ENCODE data around the gene MSRB1. TPM values are rescaled to one million over a fixed set of nuclear protein-coding genes. Genes with fewer than 3 reads are reported as not detected.
"Not testable (repeated sequence)": the region's sequence is repeated elsewhere in the genome, so short reads cannot be mapped to it uniquely, and the experiment has no call there.

The MSRB1 gene
- total RNA-seq, 4 donors from 2014 or later, result 13.9 to 56.5 (median 29.3) TPM

DNA sequence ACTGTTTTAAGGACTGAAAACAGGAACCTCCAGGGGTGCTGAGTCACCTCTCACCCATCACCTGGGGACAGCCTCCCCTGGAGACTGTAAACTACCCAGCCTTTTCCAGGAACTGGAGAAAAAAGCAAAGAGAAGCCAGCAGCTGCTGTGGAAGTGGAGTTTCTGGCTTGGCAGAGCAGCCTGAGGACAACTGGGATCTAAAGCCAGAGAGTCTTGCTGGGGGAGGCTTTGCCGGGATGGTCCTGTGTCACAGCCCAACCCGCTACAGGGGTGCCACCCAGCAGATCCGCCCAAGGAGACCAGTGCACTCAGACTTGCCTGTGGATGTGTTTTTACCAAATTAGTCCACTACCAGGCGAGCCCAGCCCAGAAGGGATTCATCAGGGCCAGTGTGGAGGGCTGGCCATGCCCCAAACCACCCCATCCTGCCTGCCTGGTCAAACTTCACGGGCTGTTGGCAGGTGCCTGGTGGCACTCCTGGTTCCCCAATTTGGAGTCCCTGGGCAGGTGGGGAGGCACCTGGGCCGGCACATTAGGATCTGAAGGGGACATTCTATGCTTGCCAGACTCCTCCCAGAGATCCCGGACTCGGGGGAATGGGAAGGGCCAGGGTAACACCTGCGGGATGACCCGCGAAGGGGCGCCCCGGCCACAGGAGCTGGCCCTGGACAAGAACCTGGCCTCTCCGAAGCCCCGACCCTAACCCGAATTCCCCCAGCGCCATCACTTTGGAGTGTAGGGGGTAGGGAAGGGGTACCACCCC, 771 bp downstream of the MSRB1 start:
- WGBS, 2 donors (ENCODE audit: low coverage in 1 of 2), result 12% methylated on average over 16 of the region's 17 CpGs; no CpG with 5 or more reads in 1 of the 2 donors
- Histone ChIP-seq H3K4me1 (peaks cover 15 to 43% (median 35%) of the 10 kb centered on the region in 4 donors), H3K9me3 (no peaks in the 10 kb centered on the region), H3K27ac (peak overlapping the region; percentile 86 to 90 (median 88)), H3K4me3 (peak overlapping the region; percentile 58 to 93 (median 88)), H3K27me3 (no peaks in the 10 kb centered on the region), H3K36me3 (peaks cover 0 to 17% (median 4%) of the 10 kb centered on the region in 4 donors)
- in situ Hi-C loops (cut with MboI; ENCODE audit: low pct_ligation_motif_present in 1 of 4, low pct_unique_long_range_greater_than_20kb in 1 of 4, low sequenced_read_pairs in 3 of 4), result no loop called here
- intact Hi-C loops (cut with DNase I; ENCODE audit: low total_unique reads), result no loop called here
- TF ChIP-seq, protein P1, sequence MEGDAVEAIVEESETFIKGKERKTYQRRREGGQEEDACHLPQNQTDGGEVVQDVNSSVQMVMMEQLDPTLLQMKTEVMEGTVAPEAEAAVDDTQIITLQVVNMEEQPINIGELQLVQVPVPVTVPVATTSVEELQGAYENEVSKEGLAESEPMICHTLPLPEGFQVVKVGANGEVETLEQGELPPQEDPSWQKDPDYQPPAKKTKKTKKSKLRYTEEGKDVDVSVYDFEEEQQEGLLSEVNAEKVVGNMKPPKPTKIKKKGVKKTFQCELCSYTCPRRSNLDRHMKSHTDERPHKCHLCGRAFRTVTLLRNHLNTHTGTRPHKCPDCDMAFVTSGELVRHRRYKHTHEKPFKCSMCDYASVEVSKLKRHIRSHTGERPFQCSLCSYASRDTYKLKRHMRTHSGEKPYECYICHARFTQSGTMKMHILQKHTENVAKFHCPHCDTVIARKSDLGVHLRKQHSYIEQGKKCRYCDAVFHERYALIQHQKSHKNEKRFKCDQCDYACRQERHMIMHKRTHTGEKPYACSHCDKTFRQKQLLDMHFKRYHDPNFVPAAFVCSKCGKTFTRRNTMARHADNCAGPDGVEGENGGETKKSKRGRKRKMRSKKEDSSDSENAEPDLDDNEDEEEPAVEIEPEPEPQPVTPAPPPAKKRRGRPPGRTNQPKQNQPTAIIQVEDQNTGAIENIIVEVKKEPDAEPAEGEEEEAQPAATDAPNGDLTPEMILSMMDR (IDR thresholded peaks at IDR 0.05), result no peak
- TF ChIP-seq EP300 (IDR thresholded peaks at IDR 0.05; ENCODE audit: low read depth) (no peak), POLR2AphosphoS5 (IDR thresholded peaks at IDR 0.05) (no peak), POLR2A (IDR thresholded peaks at IDR 0.05) (no peak)
- no peak for DNase-seq

DNA sequence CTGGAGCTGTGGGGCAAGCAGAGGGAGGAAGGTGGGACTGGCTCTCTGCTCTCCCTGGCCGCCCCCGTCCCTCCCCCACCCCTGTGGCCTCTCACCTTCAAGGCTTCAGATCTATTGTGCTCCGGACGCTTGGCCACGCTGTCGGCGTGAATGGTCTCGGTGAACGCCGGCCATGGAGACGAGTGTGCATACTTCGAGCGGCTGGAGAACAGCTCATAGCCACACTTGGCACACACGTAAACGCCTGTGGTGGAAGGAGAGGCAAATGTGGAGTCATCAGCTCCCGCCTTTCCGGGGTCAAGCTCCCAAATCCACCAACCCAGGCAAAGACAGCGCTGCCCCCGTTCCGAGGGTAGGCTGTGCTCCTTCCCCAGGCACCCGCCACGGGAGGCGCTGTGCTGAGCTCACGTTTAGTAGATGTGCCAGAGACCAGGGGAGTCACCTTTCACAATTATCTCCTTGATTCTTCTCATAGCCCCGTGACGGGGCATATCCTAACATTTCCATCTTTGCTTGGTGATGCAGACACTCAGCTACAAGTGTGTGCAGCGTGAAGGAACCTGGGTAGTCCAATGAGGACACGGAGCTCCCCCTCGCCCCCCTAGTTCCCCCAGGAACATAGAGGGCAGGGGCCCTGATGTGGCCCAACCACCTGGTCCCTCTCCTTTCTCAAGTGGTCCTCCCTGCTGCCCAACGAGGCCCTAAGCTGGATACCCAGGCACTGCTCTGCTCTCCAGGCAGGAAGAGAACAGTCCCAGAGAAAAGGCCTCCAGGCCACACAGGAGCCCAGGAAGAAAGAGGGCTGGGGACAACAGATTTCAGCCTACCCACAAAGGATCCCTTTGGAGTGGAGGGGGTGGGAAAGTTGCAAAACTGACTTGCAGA, 1.6 kb downstream of the MSRB1 start:
- H3K27me3 ChIP-seq, result no peaks in the 10 kb centered on the region
- H3K4me1 ChIP-seq, result peaks cover 15 to 43% (median 35%) of the 10 kb centered on the region in 4 donors
- peak overlapping the region in 2 of 4 donors; percentile 87 to 89 for H3K4me3 ChIP-seq
- H3K36me3 ChIP-seq, result peaks cover 0 to 17% (median 4%) of the 10 kb centered on the region in 4 donors
- TF ChIP-seq EP300 (IDR thresholded peaks at IDR 0.05; ENCODE audit: low read depth), result no peak
- no peak for TF ChIP-seq POLR2A (IDR thresholded peaks at IDR 0.05)
- TF ChIP-seq, protein P1 (IDR thresholded peaks at IDR 0.05), result no peak
- TF ChIP-seq POLR2AphosphoS5 (IDR thresholded peaks at IDR 0.05), result no peak
- intact Hi-C loops (cut with DNase I; ENCODE audit: low total_unique reads), result no loop called here
- WGBS, 2 donors (ENCODE audit: low coverage in 1 of 2), result 40 to 83% methylated on average over 1 to 28 of the region's 30 CpGs
- in situ Hi-C loops (cut with MboI; ENCODE audit: low pct_ligation_motif_present in 1 of 4, low pct_unique_long_range_greater_than_20kb in 1 of 4, low sequenced_read_pairs in 3 of 4), result no loop called here
- DNase-seq, result no peak
- H3K27ac ChIP-seq, result peak overlapping the region; percentile 86 to 90 (median 88)
- H3K9me3 ChIP-seq, result no peaks in the 10 kb centered on the region

DNA sequence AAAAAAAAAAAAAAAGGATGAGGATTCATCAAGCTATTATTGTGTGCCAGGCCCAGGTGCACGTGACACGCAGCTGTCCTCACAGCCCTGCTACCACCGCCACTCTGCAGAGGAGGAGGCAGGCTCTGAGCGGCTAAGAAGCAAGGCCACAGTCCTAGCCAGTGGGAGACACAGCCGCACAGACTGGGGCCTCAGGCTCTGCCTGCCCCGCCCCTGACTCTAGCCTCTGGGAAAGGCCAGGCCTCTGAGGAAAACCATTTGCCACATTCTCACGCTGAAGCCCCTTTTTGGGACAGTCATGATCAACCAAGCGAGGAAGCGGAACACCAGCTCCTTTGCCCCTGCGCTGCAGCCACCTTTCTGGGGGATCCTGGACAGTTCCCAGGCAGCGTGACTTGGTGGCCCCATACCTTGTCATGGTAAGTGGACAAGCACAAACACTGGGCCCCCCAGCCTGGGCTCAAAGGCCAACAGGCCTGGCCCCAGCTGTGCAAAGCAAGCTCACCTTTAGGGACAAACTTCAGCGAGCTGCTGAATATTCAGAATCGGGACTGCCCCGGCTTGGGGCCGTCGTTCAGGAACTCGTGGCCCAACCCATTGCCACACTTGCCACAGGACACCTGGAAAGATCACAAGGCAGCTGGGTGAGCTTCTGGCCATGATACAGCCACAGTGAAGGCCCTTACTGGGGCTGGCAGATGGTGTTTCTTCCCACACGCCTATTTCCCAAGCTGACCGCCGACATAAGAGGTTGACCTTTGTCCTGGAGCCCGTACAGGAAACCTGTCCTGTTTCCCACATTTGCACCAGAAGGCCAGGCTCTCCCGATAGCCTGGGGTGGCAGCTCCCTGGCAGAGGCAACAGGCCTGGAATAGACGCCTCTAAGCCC, 2.5 kb downstream of the MSRB1 start:
- 56% methylated on average over 22 of the region's 23 CpGs; no CpG with 5 or more reads in 1 of the 2 donors for WGBS, 2 donors (ENCODE audit: low coverage in 1 of 2)
- H3K9me3 ChIP-seq, result no peaks in the 10 kb centered on the region
- H3K27ac ChIP-seq, result peak overlapping the region; percentile 86 to 90 (median 88)
- DNase-seq, result peak; percentile 47
- intact Hi-C loops (cut with DNase I; ENCODE audit: low total_unique reads) (no loop called here), in situ Hi-C loops (cut with MboI; ENCODE audit: low pct_ligation_motif_present in 1 of 4, low pct_unique_long_range_greater_than_20kb in 1 of 4, low sequenced_read_pairs in 3 of 4) (no loop called here)
- H3K27me3 ChIP-seq, result no peaks in the 10 kb centered on the region
- TF ChIP-seq POLR2A (IDR thresholded peaks at IDR 0.05) (no peak), EP300 (IDR thresholded peaks at IDR 0.05; ENCODE audit: low read depth) (no peak), POLR2AphosphoS5 (IDR thresholded peaks at IDR 0.05) (no peak)
- TF ChIP-seq, protein P1 (IDR thresholded peaks at IDR 0.05), result no peak
- H3K4me3 ChIP-seq, result no peak overlapping the region
- peaks cover 15 to 43% (median 35%) of the 10 kb centered on the region in 4 donors for H3K4me1 ChIP-seq
- peaks cover 0 to 17% (median 4%) of the 10 kb centered on the region in 4 donors for H3K36me3 ChIP-seq

DNA sequence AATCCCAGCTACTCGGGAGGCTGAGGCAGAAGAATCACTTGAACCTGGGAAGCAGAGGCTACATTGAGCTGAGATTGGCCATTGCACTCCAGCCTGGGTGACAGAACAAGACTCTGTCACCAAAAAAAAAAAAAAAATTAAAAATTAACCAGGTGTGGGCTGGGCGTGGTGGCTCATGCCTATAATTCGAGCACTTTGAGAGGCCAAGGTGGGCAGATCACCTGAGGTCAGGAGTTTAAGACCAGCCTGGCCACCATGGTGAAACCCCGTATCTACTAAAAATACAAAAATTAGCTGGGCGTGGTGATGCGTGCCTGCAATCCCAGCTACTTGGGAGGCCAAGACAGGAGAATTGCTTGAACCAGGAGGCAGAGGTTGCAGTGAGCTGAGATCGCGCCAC, 3.2 kb downstream of the MSRB1 start:
- peak overlapping the region; percentile 86 to 90 (median 88) for H3K27ac ChIP-seq
- H3K4me1 ChIP-seq, result peaks cover 15 to 43% (median 35%) of the 10 kb centered on the region in 4 donors
- DNase-seq; H3K27me3 ChIP-seq; in situ Hi-C loops (cut with MboI; ENCODE audit: low pct_ligation_motif_present in 1 of 4, low pct_unique_long_range_greater_than_20kb in 1 of 4, low sequenced_read_pairs in 3 of 4); H3K9me3 ChIP-seq; H3K4me3 ChIP-seq; intact Hi-C loops (cut with DNase I; ENCODE audit: low total_unique reads): not testable (repeated sequence)
- 63 to 68% methylated on average over 3 to 8 of the region's 8 CpGs for WGBS, 2 donors (ENCODE audit: low coverage in 1 of 2)
- peaks cover 0 to 17% (median 4%) of the 10 kb centered on the region in 4 donors for H3K36me3 ChIP-seq
